ENCODE data around the gene COPS2.
"Not testable (repeated sequence)": the region's sequence is repeated elsewhere in the genome, so short reads cannot be mapped to it uniquely, and the experiment has no call there.

Gene COPS2

GRCh38 chr15:49155110-49155833 is at the start of gene COPS2:
TSS of gene COPS2 (minus strand) at chr15:49155599. CDS start at chr15:49155578, 21 bp downstream.
- peak; percentile 58 to 98 (median 94) for DNase-seq

GRCh38 chr15:49200347-49200746 is 44.9 kb upstream of the COPS2 start:
- no peak for DNase-seq

GRCh38 chr15:49199666-49200065 is 44.3 kb upstream of the COPS2 start:
- DNase-seq, result no peak

GRCh38 chr15:49196856-49197255 is 41.5 kb upstream of the COPS2 start:
- no peak for DNase-seq

GRCh38 chr15:49191892-49192291 is 36.5 kb upstream of the COPS2 start:
- no peak for DNase-seq

- DNase-seq, result no peak
Measured at GRCh38 chr15:49190586-49190985, 35.2 kb upstream of the COPS2 start.

- no peak for DNase-seq
Measured at GRCh38 chr15:49189631-49190030, 34.2 kb upstream of the COPS2 start.

- no peak for DNase-seq
Measured at GRCh38 chr15:49188933-49189332, 33.5 kb upstream of the COPS2 start.

- DNase-seq, result no peak
Measured at GRCh38 chr15:49187549-49188245, 32.3 kb upstream of the COPS2 start.

- DNase-seq, result no peak
Measured at GRCh38 chr15:49185473-49185872, 30.1 kb upstream of the COPS2 start.

- DNase-seq, result not testable (repeated sequence)
Measured at GRCh38 chr15:49183741-49184140, 28.3 kb upstream of the COPS2 start.

- DNase-seq, result no peak
Measured at GRCh38 chr15:49182128-49182527, 26.7 kb upstream of the COPS2 start.

- no peak for DNase-seq
Measured at GRCh38 chr15:49179433-49180190, 24.2 kb upstream of the COPS2 start.

GRCh38 chr15:49178497-49178896 is 23.1 kb upstream of the COPS2 start:
- no peak for DNase-seq

- not testable (repeated sequence) for DNase-seq
Measured at GRCh38 chr15:49175582-49176397, 20.4 kb upstream of the COPS2 start.

GRCh38 chr15:49174902-49175301 is 19.5 kb upstream of the COPS2 start:
- DNase-seq, result no peak

GRCh38 chr15:49171790-49172189 is 16.4 kb upstream of the COPS2 start:
- no peak for DNase-seq

GRCh38 chr15:49169880-49170597 is 14.6 kb upstream of the COPS2 start, which contains the start of gene GALK2:
TSS of gene GALK2 (plus strand) at chr15:49170247. CDS start at chr15:49170323, 76 bp downstream.
- peak in 55 of 56 donors; percentile 21 to 87 (median 71) for DNase-seq

GRCh38 chr15:49168016-49168415 is 12.6 kb upstream of the COPS2 start:
- no peak for DNase-seq

- no peak for DNase-seq
Measured at GRCh38 chr15:49164865-49165264, 9.5 kb upstream of the COPS2 start.

Measured in nucleus accumbens (tissue), 56 donors.